ENCODE results near the gene ZNF205.
A peak's percentile ranks its signal among the peaks of the same experiment; 100 is the strongest.

The ZNF205 gene

GRCh38 chr16:3106205-3106928 lies 6.0 kb upstream of the ZNF205 start:
- peak; percentile 60 to 61 for DNase-seq

DNA sequence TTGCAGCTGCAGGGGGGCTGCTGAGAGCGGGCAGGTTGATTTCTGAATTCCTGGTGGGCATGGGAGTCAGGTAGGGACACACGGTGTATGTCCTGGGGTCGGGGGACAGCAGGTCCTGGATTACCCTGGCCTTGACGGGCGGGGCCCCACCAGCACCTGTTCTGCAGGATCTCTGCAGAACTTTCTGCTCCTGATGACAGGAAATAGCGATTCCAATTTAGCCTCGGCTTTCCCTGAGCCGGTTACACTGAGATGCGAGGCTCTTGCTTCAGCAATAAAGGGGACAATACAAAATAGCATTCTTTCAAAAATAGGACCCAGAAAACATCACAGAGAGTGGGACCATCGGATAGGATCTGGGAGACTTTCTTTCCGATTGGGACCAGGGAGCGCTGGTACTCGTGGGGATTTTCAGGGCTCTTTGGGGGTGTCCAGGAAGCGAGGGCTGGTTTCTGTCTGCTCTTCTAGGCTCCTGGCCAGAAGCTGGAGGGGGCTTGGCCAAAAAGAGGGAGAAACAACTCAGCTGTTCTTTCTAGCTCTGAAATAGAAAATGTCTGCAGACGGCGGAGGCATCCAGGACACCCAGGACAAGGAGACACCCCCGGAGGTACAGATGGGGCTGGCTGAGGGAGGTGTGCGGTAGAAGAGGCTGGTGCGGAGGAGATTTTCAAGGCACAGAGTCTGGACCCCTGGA lies 642 bp downstream of the ZNF205 start:
- no peak for DNase-seq

DNA sequence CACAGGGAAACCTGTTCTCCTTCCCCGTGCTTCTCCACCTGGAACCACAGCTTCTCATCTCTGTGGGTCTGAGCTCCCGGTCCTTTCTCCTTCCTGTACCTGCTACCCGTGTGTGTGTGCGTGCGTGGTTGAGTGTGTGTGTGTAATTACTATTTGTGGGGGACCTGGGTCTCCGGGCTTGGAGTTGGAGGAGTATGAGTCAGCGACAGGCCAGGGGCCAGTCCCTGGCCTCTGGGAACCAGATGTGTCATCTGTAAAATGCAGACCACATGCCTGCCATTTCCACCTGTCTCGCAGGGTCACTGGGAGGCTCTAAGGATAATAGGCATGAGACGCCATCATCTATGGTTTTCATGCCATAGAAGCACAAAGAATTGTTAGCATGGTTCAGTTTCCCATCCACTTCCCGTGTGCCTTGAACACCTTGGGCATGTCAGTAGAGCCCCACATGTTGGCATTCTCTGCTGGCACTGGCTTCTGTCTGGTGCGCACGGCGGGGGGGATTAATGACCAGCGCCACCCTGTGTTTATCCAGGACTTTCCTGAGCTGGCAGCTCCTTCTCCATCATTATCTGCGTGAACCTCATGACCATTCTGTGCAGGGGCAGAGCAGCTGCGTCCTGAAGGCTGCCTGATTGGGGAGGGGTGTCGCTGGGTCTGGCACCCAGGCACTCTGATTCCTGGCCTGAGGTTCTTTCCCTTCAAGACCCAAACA lies 1.5 kb downstream of the ZNF205 start:
- DNase-seq: no peak

DNA sequence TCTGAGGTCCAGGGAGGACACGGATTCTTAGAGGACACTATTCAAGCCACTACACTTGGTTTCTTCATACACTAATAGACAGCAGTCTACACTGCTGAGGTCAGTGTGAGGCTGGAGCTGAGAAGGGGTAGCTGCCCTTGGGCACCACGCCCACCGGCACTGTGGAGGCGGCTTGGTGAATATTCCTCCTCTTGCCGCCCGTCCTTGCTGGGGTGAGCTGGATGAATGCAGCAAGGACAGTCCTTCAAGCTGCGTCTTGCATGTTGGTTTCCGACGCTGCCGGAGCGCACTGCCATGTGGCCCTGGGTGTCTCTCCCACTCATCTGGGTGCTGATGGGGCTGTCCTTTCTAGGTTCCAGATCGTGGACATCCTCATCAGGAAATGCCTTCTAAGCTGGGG lies 2.6 kb downstream of the ZNF205 start:
- DNase-seq: no peak

- no peak for DNase-seq
Measured at GRCh38 chr16:3115561-3115960, 3.2 kb downstream of the ZNF205 start.

DNA sequence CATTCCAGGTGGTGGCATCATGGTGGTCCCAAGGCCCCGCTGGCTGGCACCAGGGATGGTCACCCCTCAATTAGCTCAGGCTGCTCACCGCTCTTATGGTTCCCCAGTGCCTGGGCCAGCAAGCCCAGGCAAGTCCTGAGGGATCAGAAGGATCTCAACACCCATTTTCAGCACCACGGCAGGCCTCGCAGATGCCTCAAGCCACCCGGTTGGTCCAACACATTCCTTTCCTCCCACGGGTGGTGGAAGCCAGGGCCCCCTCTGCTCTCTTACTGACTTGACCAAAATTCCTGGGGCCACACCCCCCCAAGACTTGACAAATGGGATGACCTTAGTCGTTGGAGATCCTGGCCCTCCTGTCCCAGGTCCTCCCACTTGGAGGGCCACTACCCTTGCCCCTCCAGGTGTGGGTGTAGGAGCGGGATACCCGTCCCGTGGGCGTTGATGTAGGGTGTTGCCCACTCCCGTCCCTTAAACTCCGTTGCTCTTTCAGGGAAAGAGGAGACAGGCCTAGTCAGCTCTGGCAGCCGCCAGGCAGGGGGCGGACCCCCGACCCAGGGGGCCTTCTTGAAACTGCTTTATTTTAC lies 5.9 kb downstream of the ZNF205 start:
- no peak for DNase-seq

DNA sequence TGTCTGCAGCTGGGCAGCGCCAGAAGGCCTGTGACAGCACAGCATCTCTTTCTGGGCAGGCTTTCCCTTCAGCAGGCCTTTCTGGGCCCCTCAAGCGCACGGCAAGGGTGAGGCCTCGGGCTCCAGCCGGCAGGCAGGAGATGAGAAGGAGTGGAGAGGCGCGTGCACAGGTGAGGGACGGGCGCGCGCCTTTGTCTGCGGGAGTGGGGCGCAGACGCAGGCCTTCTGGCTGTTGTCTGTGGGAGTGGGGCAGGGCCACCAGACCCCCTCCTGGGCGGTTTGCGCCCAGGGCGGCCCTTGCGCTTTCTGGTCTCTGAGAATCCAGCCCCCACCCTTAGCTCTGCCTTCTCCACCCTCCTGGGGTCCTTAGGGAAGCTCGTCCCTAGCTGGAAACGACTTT lies 6.5 kb downstream of the ZNF205 start:
- no peak for DNase-seq

- no peak for DNase-seq
Measured at GRCh38 chr16:3119286-3119685, 6.9 kb downstream of the ZNF205 start.

- no peak for DNase-seq
Measured at GRCh38 chr16:3119701-3120408, 7.5 kb downstream of the ZNF205 start.

- no peak for DNase-seq
Measured at GRCh38 chr16:3120435-3120834, 8.0 kb downstream of the ZNF205 start.

- DNase-seq: no peak
Measured at GRCh38 chr16:3121851-3122467, 9.6 kb downstream of the ZNF205 start.

- no peak for DNase-seq
Measured at GRCh38 chr16:3122926-3123570, 10.7 kb downstream of the ZNF205 start.

DNA sequence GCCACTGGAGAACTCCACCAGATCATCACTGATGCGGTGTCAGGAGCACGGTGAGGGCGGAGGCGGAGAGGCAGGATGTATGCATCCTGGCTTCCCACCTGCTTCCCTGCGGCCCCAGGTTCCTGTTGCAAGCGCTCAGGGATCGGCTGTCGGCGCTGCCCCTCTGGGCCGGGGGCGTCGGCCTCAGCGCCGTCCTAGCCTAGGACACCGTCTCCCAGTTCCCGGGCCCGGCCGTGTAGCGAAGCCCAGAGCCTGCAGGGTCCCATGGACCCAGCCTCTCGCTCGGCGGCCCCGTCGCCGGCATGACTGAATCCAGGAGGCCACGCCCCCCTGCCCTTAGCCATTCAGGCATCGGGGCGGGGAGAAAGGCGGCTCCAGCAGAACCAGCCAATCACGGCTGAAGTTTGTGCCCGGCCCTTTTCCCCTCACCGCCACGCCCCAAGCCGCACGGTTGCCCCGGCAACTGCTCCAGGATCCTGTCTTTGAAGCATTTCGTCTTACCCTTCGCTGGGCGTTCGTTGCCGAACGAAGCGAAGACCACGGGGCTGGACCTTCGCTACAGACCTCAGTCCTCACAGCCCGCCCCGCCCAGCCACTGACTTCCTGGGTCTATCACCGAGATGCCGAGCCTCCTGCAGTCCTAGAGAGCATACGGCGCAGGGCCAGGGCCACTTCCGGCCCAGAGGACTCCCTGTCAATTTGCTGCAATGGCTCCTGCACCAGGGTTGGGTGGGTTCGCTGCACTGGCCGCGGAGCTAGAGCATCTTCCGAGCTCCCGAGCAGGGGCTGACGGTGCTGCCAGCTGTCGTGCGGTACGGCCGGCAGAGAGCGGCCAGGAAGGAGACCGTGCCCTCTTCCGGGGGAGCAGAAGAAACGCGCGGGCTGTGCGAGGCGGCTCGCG lies 11.8 kb downstream of the ZNF205 start:
- DNase-seq: peak; percentile 88 to 94

DNA sequence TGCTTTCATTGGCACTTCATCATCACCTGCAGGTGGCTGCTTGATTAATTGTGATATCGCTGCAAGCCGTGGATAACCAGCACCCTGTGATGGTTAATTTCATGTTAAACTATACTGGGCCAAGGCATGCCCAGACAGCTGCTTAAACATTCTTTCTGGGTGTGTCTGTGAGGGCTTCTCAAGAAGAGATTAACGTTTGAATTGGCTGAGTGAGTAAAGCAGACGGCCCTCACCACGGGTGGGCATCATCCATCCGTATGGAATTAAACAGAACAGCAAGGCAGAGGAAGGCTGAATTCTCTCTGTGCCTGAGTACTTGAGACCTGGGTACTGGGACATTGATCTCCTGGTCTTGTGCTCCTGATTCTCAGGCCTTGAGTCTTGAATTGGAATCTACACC lies 15.4 kb downstream of the ZNF205 start:
- DNase-seq: no peak

GRCh38 chr16:3129137-3130131 lies 17.0 kb downstream of the ZNF205 start:
- peak; percentile 46 to 93 for DNase-seq

DNA sequence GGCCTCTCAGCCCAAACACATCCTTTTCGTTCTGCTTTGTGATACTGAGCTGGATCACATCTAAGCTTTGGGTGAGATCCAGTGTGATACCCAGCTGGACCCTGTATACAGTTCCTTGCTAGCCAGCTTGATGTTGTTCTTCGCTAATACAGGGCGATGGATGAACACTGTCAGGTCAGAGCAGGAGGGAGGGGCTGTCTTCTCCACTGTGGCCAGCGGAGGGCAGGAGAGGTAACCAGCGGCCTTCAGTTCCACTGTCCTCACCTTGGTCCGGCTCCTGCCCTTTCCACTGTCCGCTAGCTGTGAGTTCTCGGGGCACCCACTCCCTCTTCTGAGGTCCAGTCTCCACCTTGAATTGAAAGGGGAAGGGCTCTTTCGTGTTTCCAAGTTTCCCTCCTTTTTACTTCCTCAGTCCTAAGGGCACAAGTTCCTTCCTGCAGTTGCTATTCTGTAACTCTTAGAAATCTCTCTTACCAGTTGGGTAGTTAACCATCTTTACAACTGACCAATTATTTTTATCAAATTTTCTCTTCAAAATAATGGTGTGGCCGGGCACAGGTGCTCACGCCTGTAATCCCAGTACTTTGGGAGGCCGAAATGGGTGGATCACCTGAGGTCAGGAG lies 19.5 kb downstream of the ZNF205 start:
- no peak for DNase-seq

- no peak for DNase-seq
Measured at GRCh38 chr16:3133844-3134243, 21.5 kb downstream of the ZNF205 start.

GRCh38 chr16:3134338-3135125 lies 22.1 kb downstream of the ZNF205 start, which contains the start of gene ZNF213:
Gene ZNF213 (plus strand): TSS chr16:3135029. CDS start chr16:3137281, 2,252 bp downstream.
- peak; percentile 82 to 97 for DNase-seq

All from bone marrow (tissue), 2 donors.